HG02938 (cell line): ENCODE results near the gene GLCCI1.
A peak's percentile ranks its signal among the peaks of the same experiment; 100 is the strongest.

Experiments used
- ATAC-seq: cut with Tn5 transposase; IDR thresholded peaks from one replicate; pipeline ENCODE4 v1.9.1; 2021; ENCODE audit warnings: mild to moderate bottlenecking, moderate library complexity; ENCODE audit not compliant: unreplicated experiment

GLCCI1 gene

GRCh38 chr7:7968544-7969305, at the start of gene GLCCI1:
Gene GLCCI1 (plus strand): TSS chr7:7968796. CDS start chr7:7969351, 555 bp downstream.
- peak; percentile 84 for ATAC-seq

- no peak for ATAC-seq
Measured at GRCh38 chr7:7919449-7919945, 49.1 kb upstream of the GLCCI1 start.

GRCh38 chr7:7920056-7920455, 48.5 kb upstream of the GLCCI1 start:
- no peak for ATAC-seq

GRCh38 chr7:7920481-7920880, 48.1 kb upstream of the GLCCI1 start:
- ATAC-seq = peak; percentile 95

- ATAC-seq = no peak
Measured at GRCh38 chr7:7921830-7922229, 46.8 kb upstream of the GLCCI1 start.

GRCh38 chr7:7922684-7923385, 45.8 kb upstream of the GLCCI1 start:
- no peak for ATAC-seq

GRCh38 chr7:7923818-7924217, 44.8 kb upstream of the GLCCI1 start:
- no peak for ATAC-seq

GRCh38 chr7:7924303-7924702, 44.3 kb upstream of the GLCCI1 start:
- ATAC-seq = no peak

- ATAC-seq = no peak
Measured at GRCh38 chr7:7931626-7932025, 37.0 kb upstream of the GLCCI1 start.

GRCh38 chr7:7932553-7932952, 36.0 kb upstream of the GLCCI1 start:
- no peak for ATAC-seq

- no peak for ATAC-seq
Measured at GRCh38 chr7:7933915-7934526, 34.6 kb upstream of the GLCCI1 start.

GRCh38 chr7:7934945-7935344, 33.7 kb upstream of the GLCCI1 start:
- no peak for ATAC-seq

- ATAC-seq = no peak
Measured at GRCh38 chr7:7938471-7938870, 30.1 kb upstream of the GLCCI1 start.

- ATAC-seq = no peak
Measured at GRCh38 chr7:7943951-7944350, 24.6 kb upstream of the GLCCI1 start.

GRCh38 chr7:7944619-7945282, 23.8 kb upstream of the GLCCI1 start:
- peak; percentile 92 for ATAC-seq

- ATAC-seq = no peak
Measured at GRCh38 chr7:7946486-7946885, 22.1 kb upstream of the GLCCI1 start.

- no peak for ATAC-seq
Measured at GRCh38 chr7:7948232-7948631, 20.4 kb upstream of the GLCCI1 start.

- no peak for ATAC-seq
Measured at GRCh38 chr7:7953806-7954205, 14.8 kb upstream of the GLCCI1 start.

GRCh38 chr7:7956531-7957128, 12.0 kb upstream of the GLCCI1 start:
- no peak for ATAC-seq

GRCh38 chr7:7957513-7957912, 11.1 kb upstream of the GLCCI1 start:
- ATAC-seq = no peak
